ENCODE measurements around the gene XPO4. TPM values are rescaled to one million over a fixed set of nuclear protein-coding genes. Genes with fewer than 3 reads are reported as not detected.

XPO4 gene
- total and polyA plus RNA-seq, 10 of the 15 experiments (the other 5 are each of a cell fraction or from before 2014, with no cell fraction given): 3.6 to 24.9 (median 18.4) TPM

GRCh38 chr13:20939662-20940061, 37.1 kb upstream of the XPO4 start:
- ChIA-PET POLR2A (no interaction called here), RAD21 (ENCODE audit: unreplicated experiment) (no interaction called here), CTCF (no interaction called here), SMC1A (ENCODE audit: uncharacterized antibody, unreplicated experiment) (interaction anchor here (1.0 kb wide), 1 partner anchor 238 kb away, joined by 3 read pairs; no protein-coding TSS in a partner anchor)
- H3K4me3 ChIP-seq: no peak overlapping the region
- H2AFZ ChIP-seq (ENCODE audit: control insufficient read depth, low read depth, low read length): no peak overlapping the region
- WGBS (ENCODE audit: insufficient coverage, insufficient replicate concordance, low lambda C conversion rate, missing lambda C conversion rate): 32% methylated on average over 4 of the region's 4 CpGs
- H3K36me3 ChIP-seq (ENCODE audit: control insufficient read depth in 2 of 2, insufficient read depth in 2 of 2, low read length in 1 of 2): no peaks in the 10 kb centered on the region
- no peaks in the 10 kb centered on the region for H4K20me1 ChIP-seq (ENCODE audit: control insufficient read depth, insufficient read depth)
- H3K9ac ChIP-seq (ENCODE audit: control insufficient read depth, insufficient read depth, low read length): no peak overlapping the region
- H3K4me2 ChIP-seq (ENCODE audit: control insufficient read depth, insufficient read depth): no peak overlapping the region
- no peak for TF ChIP-seq SMAD5 (IDR thresholded peaks at IDR 0.05; ENCODE audit: low read depth)
- DNase-seq (ENCODE audit: low read depth, low spot score) (no peak), ATAC-seq (no peak), FAIRE-seq (no peak)
- intact Hi-C loops (cut with micrococcal nuclease; ENCODE audit: unreplicated experiment): loop anchor here (5.0 to 10.0 kb wide), 4 partner anchors 135 to 1858 kb away; no protein-coding TSS in a partner anchor
- no peak overlapping the region for H3K27ac ChIP-seq (ENCODE audit: control insufficient read depth, insufficient read depth)
- BruUV-seq (replicated peaks): no TSS peak
- no peaks in the 10 kb centered on the region for H3K9me3 ChIP-seq (replicated peaks; ENCODE audit: control insufficient read depth, insufficient read depth, low read length)
- no peaks in the 10 kb centered on the region for H3K4me1 ChIP-seq (ENCODE audit: control insufficient read depth, insufficient read depth, low read length)
- H3K79me2 ChIP-seq (ENCODE audit: control insufficient read depth, insufficient read depth, low read length): no peaks in the 10 kb centered on the region
- in situ Hi-C loops (cut with MboI): loop anchor here (5.0 to 25.0 kb wide), 3 partner anchors 238 to 1848 kb away; partner anchors contain the start of genes MRPL57 and SKA3
- H3K27me3 ChIP-seq (replicated peaks in 1 of 2; ENCODE audit: control insufficient read depth in 2 of 2, insufficient read depth in 2 of 2, low read length in 1 of 2): no peaks in the 10 kb centered on the region

GRCh38 chr13:20938302-20938701, 35.8 kb upstream of the XPO4 start:
- in situ Hi-C loops (cut with MboI) (loop anchor here (25.0 kb wide), 1 partner anchor 1849 kb away; no protein-coding TSS in a partner anchor), intact Hi-C loops (cut with micrococcal nuclease; ENCODE audit: unreplicated experiment) (no loop called here)
- DNase-seq (ENCODE audit: low read depth, low spot score) (no peak), FAIRE-seq (no peak), ATAC-seq (no peak)
- SMC1A ChIA-PET (ENCODE audit: uncharacterized antibody, unreplicated experiment): no interaction called here
- 45% methylated on average over 6 of the region's 6 CpGs for WGBS (ENCODE audit: insufficient coverage, insufficient replicate concordance, low lambda C conversion rate, missing lambda C conversion rate)
- H2AFZ ChIP-seq (ENCODE audit: control insufficient read depth, low read depth, low read length): no peak overlapping the region
- no peak overlapping the region for H3K4me3 ChIP-seq
- no peaks in the 10 kb centered on the region for H3K27me3 ChIP-seq (replicated peaks in 1 of 2; ENCODE audit: control insufficient read depth in 2 of 2, insufficient read depth in 2 of 2, low read length in 1 of 2)
- H3K4me1 ChIP-seq (ENCODE audit: control insufficient read depth, insufficient read depth, low read length): no peaks in the 10 kb centered on the region
- RAD21 ChIA-PET (ENCODE audit: unreplicated experiment): no interaction called here
- no peak overlapping the region for H3K9ac ChIP-seq (ENCODE audit: control insufficient read depth, insufficient read depth, low read length)
- TF ChIP-seq RBBP5 (conservative IDR thresholded peaks at IDR 0.05) (no peak), NR2F1 (conservative IDR thresholded peaks at IDR 0.05) (no peak), POU2F2 (IDR thresholded peaks at IDR 0.05; ENCODE audit: borderline replicate concordance, low read depth, low read length) (no peak), POLR2AphosphoS2 (IDR thresholded peaks at IDR 0.05; ENCODE audit: low read depth, low read length) (no peak), RELA (IDR thresholded peaks at IDR 0.05; ENCODE audit: borderline replicate concordance, partially characterized antibody) (no peak), MYB (IDR thresholded peaks at IDR 0.05; ENCODE audit: borderline replicate concordance, low read depth, low read length) (no peak), CHD2 (IDR thresholded peaks at IDR 0.05; ENCODE audit: borderline replicate concordance, low read depth, low read length) (no peak)
- POLR2A ChIA-PET: interaction anchor here (0.7 kb wide), 1 partner anchor 209 kb away, joined by 3 read pairs; no protein-coding TSS in a partner anchor
- no peaks in the 10 kb centered on the region for H3K9me3 ChIP-seq (replicated peaks; ENCODE audit: control insufficient read depth, insufficient read depth, low read length)
- CTCF ChIA-PET: no interaction called here
- H3K36me3 ChIP-seq (ENCODE audit: control insufficient read depth in 2 of 2, insufficient read depth in 2 of 2, low read length in 1 of 2): no peaks in the 10 kb centered on the region
- H3K4me2 ChIP-seq (ENCODE audit: control insufficient read depth, insufficient read depth): no peak overlapping the region
- no peak overlapping the region for H3K27ac ChIP-seq (ENCODE audit: control insufficient read depth, insufficient read depth)
- H4K20me1 ChIP-seq (ENCODE audit: control insufficient read depth, insufficient read depth): no peaks in the 10 kb centered on the region
- BruUV-seq (replicated peaks): no TSS peak
- H3K79me2 ChIP-seq (ENCODE audit: control insufficient read depth, insufficient read depth, low read length): no peaks in the 10 kb centered on the region

Data from GM12878 (cell line).